Measurements from ENCODE around the gene WDR5B.

- no peak for TF ChIP-seq EZH2 (IDR thresholded peaks at IDR 0.05; ENCODE audit: low read length)
- TF ChIP-seq, protein P1, sequence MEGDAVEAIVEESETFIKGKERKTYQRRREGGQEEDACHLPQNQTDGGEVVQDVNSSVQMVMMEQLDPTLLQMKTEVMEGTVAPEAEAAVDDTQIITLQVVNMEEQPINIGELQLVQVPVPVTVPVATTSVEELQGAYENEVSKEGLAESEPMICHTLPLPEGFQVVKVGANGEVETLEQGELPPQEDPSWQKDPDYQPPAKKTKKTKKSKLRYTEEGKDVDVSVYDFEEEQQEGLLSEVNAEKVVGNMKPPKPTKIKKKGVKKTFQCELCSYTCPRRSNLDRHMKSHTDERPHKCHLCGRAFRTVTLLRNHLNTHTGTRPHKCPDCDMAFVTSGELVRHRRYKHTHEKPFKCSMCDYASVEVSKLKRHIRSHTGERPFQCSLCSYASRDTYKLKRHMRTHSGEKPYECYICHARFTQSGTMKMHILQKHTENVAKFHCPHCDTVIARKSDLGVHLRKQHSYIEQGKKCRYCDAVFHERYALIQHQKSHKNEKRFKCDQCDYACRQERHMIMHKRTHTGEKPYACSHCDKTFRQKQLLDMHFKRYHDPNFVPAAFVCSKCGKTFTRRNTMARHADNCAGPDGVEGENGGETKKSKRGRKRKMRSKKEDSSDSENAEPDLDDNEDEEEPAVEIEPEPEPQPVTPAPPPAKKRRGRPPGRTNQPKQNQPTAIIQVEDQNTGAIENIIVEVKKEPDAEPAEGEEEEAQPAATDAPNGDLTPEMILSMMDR (optimal IDR thresholded peaks at IDR 0.05 in 1 of 3, IDR thresholded peaks at IDR 0.05 in 1 of 3, conservative IDR thresholded peaks at IDR 0.05 in 1 of 3; ENCODE audit: extremely low read depth in 1 of 3, insufficient read depth in 2 of 3, low read length in 3 of 3), result no peak
These were observed 6.4 kb downstream of the WDR5B start for GRCh38 chr3:122409446-122409845.
